ENCODE measurements around the gene NENF. TPM values are rescaled to one million over a fixed set of nuclear protein-coding genes. Genes with fewer than 3 reads are reported as not detected.

The NENF gene
- total and polyA plus RNA-seq, 10 of the 15 experiments (the other 5 are each of a cell fraction or from before 2014, with no cell fraction given): 5.1 to 83.4 (median 42.7) TPM

GRCh38 chr1:212473729-212474128 lies 41.0 kb downstream of the NENF start:
- FAIRE-seq: no peak
- no peak for DNase-seq (ENCODE audit: low read depth, low spot score)
- in situ Hi-C loops (cut with MboI) (no loop called here), intact Hi-C loops (cut with micrococcal nuclease; ENCODE audit: unreplicated experiment) (loop anchor here (10.0 kb wide), 1 partner anchor 281 kb away; no protein-coding TSS in a partner anchor)
- SMC1A ChIA-PET (ENCODE audit: uncharacterized antibody, unreplicated experiment): interaction anchor here (1.3 to 1.4 kb wide), 2 partner anchors 16 kb away, joined by 4 to 5 read pairs; no protein-coding TSS in a partner anchor
- Histone ChIP-seq H3K4me1 (ENCODE audit: control insufficient read depth, insufficient read depth, low read length) (peaks cover 6% of the 10 kb centered on the region; the same call in 1 of the 2 replicates), H3K36me3 (ENCODE audit: control insufficient read depth in 2 of 2, insufficient read depth in 2 of 2, low read length in 1 of 2) (no peaks in the 10 kb centered on the region), H3K9ac (ENCODE audit: control insufficient read depth, insufficient read depth, low read length) (no peak overlapping the region), H3K79me2 (ENCODE audit: control insufficient read depth, insufficient read depth, low read length) (no peaks in the 10 kb centered on the region), H4K20me1 (ENCODE audit: control insufficient read depth, insufficient read depth) (no peaks in the 10 kb centered on the region), H3K4me2 (ENCODE audit: control insufficient read depth, insufficient read depth) (no peak overlapping the region), H3K27ac (ENCODE audit: control insufficient read depth, insufficient read depth) (no peak overlapping the region), H2AFZ (ENCODE audit: control insufficient read depth, low read depth, low read length) (no peak overlapping the region), H3K4me3 (no peak overlapping the region), H3K27me3 (replicated peaks in 1 of 2; ENCODE audit: control insufficient read depth in 2 of 2, insufficient read depth in 2 of 2, low read length in 1 of 2) (no peaks in the 10 kb centered on the region), H3K9me3 (replicated peaks; ENCODE audit: control insufficient read depth, insufficient read depth, low read length) (no peaks in the 10 kb centered on the region)
- POLR2A ChIA-PET: no interaction called here
- 51% methylated on average over 9 of the region's 9 CpGs for WGBS (ENCODE audit: insufficient coverage, insufficient replicate concordance, low lambda C conversion rate, missing lambda C conversion rate)
- no TSS peak for BruUV-seq (replicated peaks)
- RAD21 ChIA-PET (ENCODE audit: unreplicated experiment): interaction anchor here (0.9 kb wide), 1 partner anchor 18 kb away, joined by 3 read pairs; no protein-coding TSS in a partner anchor
- CTCF ChIA-PET: interaction anchor here (6.8 kb wide), 1 partner anchor 17 kb away, joined by 34 read pairs; no protein-coding TSS in a partner anchor
- ATAC-seq: no peak
- TF ChIP-seq FOS (IDR thresholded peaks at IDR 0.05; ENCODE audit: borderline replicate concordance, extremely low read depth, insufficient read length) (no peak), RBBP5 (conservative IDR thresholded peaks at IDR 0.05) (no peak), ZBTB11 (CRISPR knock-in tag; IDR thresholded peaks at IDR 0.05) (no peak)

Measured in GM12878 (cell line).